Stimulated activated CD4-positive, alpha-beta T cell treated with anti-CD3 and anti-CD28 coated beads, Interleukin-4, amount 100 ng/mL, for 24 hours (primary cell): Measurements from ENCODE around the gene ADGRF1.
"Not testable (repeated sequence)": the region's sequence is repeated elsewhere in the genome, so short reads cannot be mapped to it uniquely, and the experiment has no call there.

ENCODE experiments used
- DNase-seq: peaks from one replicate; pipeline ENCODE4 v3.0.0-alpha.2; 2020

ADGRF1 gene

GRCh38 chr6:47042275-47042791 is at the start of gene ADGRF1:
Gene ADGRF1 (minus strand): TSS chr6:47042332. CDS start chr6:47029061, 13,271 bp downstream.
- DNase-seq = no peak

DNA sequence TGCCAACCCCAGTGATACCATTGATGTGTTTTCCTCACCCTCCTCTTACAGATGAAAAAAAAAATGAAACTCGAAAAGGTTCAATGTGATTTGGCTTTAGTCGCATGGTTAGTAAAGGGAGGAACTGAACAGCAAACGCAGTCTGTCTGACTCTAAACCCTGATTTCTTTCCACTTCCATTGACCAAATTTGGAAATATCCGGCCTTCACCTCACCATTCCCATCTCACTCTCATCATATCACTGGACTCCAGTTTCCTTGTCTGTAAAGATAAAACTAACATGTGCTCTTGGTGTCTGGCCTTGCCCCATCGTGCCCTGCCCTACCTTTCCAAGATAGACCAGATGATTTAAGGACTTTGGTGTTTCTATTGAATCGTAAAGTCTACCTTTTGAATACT is 48.7 kb upstream of the ADGRF1 start:
- no peak for DNase-seq

GRCh38 chr6:47089473-47089872 is 47.3 kb upstream of the ADGRF1 start:
- not testable (repeated sequence) for DNase-seq

DNA sequence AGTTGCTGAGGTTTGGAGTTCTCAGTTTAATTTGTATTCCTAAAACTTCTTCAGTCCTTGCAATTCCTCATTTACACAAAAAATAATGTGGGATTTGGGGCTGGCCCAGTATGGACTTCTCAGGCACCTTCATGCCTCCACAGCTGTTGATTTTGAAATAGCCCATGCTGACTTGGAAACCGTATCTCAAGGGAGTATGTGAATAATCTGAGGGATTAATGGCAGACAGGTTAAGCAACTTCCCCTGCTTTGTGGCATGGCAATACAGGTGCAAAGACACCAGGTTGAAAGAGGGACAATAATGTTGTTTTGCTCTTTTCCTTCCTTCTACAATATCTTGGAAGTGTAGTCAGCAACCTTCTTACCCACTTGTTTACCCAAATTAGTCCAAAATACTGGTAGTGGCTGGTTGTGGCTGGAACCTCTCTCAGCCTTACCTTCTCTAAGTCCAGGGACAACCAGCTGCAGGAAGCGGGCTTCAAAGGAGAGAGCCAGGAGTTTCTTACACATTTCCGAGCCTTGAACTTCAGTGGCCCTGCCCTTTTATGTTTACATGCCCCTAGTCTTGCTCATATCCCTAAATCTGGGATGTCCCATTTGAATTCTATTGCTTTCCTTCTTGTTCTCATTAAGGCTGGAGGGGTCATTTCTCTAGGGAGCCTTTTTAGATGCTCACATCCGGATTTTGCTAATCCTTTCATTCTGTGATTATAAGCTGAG is 44.1 kb upstream of the ADGRF1 start:
- no peak for DNase-seq

GRCh38 chr6:47084610-47085009 is 42.5 kb upstream of the ADGRF1 start:
- DNase-seq = no peak

GRCh38 chr6:47083586-47084047 is 41.5 kb upstream of the ADGRF1 start:
- DNase-seq = no peak

GRCh38 chr6:47080083-47080596 is 38.0 kb upstream of the ADGRF1 start:
- no peak for DNase-seq

DNA sequence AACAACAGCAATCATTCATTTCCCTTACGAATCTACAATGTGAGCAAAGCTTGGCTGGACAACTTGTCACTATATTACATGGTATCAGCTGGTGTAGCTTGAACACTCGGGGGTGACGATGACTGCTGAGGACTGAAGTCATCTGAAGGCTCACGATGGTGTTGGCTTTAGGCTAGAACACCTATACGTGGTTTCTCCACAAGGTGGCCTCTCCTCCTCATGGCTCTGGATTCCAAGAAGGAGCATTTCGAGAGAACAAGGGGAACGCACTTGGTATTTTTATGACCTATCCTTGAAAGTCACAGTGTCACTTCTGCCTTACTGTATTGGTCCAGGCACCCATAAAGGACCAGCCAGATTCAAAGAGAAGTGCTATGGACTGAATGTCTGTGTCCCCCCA is 37.5 kb upstream of the ADGRF1 start:
- DNase-seq = no peak

GRCh38 chr6:47078991-47079390 is 36.9 kb upstream of the ADGRF1 start:
- no peak for DNase-seq

DNA sequence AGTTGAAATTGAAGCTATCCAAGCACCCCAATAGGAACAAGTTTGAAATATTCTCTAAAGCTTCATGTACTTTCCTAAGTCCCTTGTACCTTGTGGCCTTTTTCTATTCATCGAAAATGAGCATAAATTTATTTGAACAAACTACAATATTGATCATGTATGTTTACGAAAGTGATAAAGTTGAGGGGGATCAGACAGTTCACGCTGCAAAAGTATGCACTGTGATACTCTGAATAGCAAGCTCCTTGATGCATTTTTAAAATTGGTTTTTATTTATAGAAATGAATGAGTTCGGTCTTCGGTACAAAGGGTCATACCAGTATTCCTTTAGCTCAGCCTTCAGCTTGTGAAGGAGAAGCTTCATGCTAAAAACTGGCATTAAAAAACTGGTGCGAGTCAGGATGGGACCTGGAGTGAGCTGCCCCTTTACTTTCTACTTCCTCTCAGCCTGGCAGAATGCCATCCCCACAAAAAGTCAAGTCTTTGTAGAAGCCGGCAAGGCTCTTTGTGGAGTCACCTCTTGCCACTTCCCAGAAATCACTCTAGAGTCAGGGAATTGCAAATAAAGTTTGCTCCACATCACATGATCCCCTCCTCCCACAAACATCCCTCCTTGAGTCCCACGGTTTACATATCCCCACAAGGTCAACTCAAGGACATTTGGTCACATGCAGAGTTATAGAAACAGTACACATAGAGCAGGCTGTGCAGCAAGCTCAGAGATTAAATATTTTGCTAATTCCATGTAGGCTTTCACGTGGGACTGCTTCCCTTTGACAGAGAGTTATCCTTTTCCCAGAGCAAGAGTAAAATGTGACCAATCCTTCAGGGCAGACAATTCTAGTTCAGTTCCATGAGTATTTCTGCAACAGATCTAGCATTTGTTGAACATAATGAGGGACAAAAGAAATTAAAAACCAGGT is 34.6 kb upstream of the ADGRF1 start:
- DNase-seq = no peak

- no peak for DNase-seq
Measured at GRCh38 chr6:47075741-47076421, 33.7 kb upstream of the ADGRF1 start.

GRCh38 chr6:47075168-47075567 is 33.0 kb upstream of the ADGRF1 start:
- DNase-seq = no peak

- DNase-seq = no peak
Measured at GRCh38 chr6:47073125-47074110, 31.3 kb upstream of the ADGRF1 start.

- DNase-seq = no peak
Measured at GRCh38 chr6:47072667-47073066, 30.5 kb upstream of the ADGRF1 start.

DNA sequence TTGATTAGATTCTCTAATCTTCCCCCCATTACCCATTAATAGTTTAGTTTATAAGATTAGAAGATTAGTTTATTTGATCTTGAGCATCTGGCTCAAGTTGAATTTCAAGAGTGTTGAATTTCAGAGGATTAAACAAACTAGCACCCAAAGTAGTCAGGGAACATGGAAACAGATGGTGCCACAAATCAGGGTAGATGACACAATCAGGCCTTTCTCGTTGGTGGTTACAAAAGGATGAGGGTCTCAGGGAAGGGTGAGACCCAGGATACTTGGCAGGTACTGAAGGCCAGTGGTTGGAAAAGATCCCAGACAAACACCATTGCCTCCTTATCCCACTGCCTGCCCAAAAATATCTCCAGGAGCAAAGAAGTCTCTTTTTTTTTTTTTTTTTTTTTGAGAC is 29.5 kb upstream of the ADGRF1 start:
- DNase-seq = no peak

DNA sequence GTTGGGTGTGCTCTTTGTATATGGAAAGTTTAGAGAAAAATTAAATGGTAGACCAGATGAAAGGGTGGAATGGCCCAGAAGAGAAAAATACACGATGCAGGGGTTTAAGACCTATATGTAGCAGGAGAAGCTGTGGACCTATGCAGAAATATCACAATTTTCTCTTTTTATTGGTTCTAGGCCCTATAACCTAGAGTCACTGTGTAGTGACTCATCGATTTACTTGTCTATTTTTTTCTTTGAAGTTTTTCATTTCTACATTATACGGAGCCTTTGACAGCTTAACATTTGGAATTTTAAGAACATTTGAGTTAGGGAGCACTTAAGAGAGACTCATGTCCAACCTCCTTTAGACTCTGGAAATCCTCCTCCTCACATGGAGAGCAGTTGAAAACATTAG is 28.3 kb upstream of the ADGRF1 start:
- no peak for DNase-seq

- DNase-seq = no peak
Measured at GRCh38 chr6:47069156-47069555, 27.0 kb upstream of the ADGRF1 start.

GRCh38 chr6:47066418-47066817 is 24.3 kb upstream of the ADGRF1 start:
- no peak for DNase-seq

DNA sequence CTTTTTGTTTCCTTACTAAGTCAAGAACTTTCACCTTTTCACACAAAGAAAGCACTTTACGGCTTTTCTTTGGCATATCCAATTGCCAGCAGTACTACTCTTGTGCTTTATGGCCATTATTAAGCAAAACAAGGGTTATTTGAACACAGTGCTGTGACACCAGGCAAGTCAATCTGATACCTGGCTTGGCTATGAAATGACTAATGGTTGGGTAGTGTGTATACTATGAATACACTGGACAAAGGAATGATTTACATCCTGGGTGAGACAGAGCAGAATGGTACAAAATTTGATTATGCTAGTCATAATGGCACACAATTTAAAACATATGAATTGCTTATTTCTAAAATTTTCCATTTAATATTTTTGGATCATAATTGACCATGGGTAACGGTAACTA is 22.1 kb upstream of the ADGRF1 start:
- no peak for DNase-seq

DNA sequence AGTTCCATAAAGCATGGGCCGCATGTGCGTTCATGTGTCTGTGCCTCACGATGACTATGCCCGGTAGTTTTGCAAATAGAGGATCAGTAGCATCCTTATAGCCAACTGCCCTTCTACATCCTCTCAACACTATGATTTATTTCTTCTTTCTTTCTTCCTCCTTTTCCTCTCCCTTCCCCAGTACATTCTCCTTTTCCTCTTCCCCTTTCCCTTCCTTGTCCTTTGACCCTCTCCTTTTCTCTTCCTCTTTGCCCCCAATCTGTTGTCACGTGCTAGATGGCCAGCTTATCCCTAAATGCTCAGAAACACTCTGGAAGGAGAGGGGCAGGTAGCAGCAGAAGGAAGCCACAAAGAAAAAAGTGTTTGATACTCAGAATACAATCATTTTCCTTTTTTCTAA is 20.2 kb upstream of the ADGRF1 start:
- DNase-seq = no peak
